ENCODE results near the gene GMCL1.
"Not testable (repeated sequence)": the region's sequence is repeated elsewhere in the genome, so short reads cannot be mapped to it uniquely, and the experiment has no call there.

The GMCL1 gene

DNA sequence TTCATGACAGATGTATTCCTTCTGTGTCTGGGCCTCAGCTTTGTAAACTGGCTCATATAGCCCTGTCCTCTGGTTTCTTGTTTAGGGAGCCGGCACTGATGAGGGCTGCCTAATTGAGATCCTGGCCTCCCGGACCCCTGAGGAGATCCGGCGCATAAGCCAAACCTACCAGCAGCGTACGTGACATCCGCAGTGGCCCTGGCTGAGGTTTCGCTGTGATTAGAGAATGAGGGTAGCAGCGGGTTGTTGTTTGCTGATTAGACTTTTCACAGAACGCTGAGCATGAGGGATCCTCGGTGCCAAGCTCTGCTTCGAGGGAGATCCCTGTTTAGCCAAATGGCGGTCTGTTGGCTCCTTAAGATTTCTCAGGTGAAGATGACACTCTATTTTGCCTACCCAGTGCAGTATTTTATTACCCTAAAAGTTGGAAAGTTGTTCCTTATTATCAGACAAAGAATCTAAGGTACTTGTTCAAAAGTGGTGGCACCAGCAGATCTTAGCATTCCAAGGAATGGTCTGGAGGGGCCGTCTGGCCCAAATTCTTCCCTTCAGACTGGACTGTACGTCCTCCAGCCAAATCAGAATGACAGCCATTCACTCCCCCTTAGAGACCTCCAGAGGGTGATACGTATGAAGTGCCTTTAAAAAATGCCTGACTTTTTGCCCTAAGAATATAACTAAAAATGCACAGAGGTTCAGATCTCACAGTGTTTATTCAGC is 21.5 kb upstream of the GMCL1 start:
- no peak for DNase-seq (ENCODE audit: low spot score)

DNA sequence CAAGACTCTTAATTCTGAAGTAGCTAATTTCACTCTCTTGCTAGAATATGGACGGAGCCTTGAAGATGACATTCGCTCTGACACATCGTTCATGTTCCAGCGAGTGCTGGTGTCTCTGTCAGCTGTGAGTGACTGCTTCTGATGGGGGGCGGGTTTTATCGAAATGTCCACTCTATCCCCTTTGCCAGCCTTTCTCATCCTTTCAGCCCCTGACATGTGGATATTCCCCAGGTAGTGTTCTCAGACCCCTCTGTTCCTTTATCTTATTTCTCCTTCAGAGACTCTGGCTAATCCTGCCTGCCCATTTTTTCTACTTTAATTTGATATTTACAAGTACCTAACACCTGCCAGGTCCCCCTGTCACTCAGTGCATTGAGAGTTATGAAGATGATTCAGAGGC is 18.9 kb upstream of the GMCL1 start:
- peak; percentile 19 for DNase-seq (ENCODE audit: low spot score)

DNA sequence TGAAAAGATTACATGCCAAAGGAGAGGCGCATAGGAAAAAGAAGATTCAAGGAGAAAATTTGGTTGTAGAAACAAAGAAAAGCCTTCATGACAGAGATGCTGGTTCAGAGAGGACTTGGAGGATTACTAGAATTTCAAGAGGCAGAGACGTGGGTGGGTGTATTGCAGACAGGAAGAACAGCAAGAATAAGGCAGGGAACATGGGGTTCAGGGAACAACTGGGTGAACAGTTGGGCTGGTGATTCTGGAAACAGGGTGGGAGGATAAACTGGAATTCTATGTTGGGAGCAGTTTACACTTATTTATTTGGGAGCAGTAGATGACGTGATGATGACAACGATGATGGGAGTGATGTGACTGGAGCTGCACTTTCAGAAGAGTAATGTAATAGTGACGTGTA is 18.4 kb upstream of the GMCL1 start:
- DNase-seq (ENCODE audit: low spot score): no peak

DNA sequence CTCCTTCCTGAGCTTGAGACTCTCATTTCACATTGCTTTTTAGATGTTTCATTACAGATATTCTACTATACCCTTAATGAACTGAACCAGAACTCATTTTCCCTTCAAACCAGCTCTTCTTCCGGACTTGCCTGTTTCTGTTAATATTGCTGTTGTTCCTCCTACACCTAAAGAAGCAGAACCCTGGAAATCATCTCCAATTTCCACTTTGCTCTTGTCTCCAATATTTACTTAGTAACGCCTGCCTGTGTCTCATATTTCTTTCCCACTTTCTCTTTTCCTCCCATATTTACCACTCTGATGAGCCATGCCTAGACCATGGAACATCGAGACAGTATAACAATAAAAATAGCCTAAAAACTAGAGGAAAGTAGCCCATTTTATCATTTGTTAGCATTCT is 17.9 kb upstream of the GMCL1 start:
- DNase-seq (ENCODE audit: low spot score): no peak

DNA sequence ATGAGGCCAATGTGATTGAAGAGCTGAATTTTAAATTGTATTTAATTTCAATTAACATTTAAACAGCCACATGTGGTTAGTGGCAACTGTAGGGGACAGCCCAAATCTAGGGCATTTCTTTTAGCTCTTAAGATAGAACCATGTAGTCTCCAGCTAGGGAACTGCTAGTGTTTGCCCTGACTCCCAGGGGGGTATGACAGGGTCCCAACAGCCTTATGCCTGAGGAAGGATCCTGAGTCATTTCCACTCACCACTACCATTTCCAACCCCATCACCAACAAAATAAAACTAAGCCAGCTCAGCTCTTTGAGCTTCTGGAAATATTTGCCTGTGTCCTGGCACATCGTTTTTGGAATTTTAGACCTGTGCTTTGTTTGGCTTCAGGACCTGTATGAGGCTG is 13.7 kb upstream of the GMCL1 start:
- DNase-seq (ENCODE audit: low spot score): no peak

DNA sequence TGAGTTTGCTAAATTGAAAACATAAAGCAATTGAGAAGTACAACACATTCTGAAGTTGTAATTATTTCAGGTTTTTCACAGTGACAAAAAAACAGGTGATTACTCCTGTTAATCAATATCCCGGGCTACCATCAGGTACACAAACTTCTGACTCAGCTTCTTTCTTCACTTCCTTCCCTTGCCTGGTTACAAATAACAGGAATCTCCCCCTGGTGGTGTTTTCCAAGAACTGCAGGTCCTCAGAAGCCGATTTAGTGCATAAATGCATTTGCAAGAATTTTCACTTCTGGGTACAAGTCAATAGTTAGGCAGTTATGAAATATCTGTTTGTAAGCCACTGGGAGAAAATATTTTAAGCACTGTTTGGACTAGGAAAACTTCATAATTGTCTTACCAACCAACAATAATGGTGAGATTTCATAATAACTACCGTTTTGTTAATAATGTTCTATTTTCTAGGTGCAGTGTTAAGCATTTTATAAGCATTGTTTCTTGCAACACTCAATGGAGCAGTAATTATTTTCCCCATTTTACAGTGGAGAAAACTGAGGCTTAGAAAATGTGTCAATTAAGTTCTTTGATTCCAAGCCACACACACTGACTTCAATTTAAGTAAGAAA is 12.4 kb upstream of the GMCL1 start:
- DNase-seq (ENCODE audit: low spot score): peak; percentile 66

DNA sequence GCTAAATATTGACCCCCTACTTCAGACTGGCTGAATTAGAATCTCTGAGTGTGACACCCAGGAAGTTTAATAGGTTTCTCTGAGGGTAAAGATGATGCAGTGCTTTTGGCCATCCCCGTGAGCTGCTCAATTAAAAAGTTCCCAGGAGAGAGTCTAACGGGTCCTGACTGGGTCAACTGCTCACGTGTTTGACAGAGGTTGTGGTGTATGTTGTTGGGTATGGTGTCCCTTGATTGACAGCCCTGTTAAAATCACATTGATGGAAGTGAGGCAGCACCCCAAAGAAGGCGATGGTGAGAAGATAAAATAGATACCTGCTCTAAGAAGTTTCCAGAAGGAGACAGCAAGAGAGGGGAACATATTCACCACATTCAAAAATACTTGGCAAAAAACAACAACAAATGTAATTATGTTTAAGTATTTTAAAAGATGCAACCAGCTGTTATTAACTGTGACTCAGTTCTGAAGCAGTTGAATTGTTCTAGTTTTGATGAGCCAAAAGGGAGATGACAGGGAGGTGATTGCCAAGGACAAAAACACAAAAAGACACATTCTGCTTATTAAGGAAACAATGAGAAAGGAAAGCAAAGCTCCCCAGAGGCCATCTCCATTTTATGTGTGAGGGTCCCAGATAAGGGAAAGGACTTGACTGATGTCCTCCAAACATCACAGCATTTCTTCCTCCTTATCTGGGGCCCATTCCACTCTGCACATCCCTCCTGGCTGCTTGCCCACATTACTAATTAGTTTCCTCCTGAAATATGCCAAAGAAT is 11.5 kb upstream of the GMCL1 start:
- DNase-seq (ENCODE audit: low spot score): no peak

DNA sequence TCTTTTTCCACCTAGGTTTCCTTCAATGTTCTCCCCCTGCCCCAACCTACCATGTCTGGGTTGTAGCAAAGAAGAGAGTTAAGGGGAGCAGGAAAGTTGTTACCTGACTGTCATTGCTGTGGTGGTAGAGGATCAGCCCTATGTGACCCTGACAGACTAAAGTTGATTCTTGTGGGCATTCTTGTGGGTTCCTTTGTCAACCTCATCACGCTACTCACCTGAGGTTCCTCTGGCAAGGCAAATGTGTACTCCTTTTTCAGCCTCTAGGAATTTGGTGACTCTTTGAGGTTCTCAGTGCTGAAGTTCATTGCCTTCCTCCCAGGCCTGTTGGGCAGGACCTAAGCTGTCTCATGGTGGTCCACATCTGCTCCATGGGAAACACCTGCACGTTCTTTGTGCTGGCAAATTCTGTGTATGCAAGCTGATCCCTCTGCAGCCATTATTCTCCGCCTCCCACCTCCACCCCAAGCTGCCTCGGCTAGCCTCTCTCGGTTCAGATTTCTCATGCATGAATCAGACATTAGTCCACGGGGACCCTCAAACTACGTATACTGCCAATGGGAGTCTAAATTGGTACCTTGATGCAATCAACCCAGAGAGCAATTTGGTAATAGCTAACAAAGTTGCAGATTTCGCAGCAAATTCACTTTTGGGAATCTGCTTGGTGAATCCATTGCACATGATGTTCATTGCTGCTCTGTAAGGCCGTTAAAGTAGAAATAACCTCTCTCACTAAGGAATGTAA is 1.5 kb upstream of the GMCL1 start:
- DNase-seq (ENCODE audit: low spot score): no peak

DNA sequence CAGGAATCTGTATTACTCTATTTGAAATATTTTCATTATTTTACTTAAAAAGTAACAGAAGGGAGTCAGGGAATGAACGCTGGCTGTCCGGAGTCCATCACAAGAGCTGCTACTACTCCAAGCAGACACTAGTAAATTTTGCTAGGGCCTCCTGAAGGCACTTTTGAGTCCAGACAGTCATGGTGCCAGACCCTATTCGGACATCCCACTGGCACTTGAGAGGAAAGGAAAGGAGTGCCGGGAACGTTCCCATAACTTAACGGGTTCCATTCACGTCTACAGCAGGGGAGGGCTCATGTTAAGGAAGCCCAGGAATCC is 563 bp upstream of the GMCL1 start:
- DNase-seq (ENCODE audit: low spot score): no peak

DNA sequence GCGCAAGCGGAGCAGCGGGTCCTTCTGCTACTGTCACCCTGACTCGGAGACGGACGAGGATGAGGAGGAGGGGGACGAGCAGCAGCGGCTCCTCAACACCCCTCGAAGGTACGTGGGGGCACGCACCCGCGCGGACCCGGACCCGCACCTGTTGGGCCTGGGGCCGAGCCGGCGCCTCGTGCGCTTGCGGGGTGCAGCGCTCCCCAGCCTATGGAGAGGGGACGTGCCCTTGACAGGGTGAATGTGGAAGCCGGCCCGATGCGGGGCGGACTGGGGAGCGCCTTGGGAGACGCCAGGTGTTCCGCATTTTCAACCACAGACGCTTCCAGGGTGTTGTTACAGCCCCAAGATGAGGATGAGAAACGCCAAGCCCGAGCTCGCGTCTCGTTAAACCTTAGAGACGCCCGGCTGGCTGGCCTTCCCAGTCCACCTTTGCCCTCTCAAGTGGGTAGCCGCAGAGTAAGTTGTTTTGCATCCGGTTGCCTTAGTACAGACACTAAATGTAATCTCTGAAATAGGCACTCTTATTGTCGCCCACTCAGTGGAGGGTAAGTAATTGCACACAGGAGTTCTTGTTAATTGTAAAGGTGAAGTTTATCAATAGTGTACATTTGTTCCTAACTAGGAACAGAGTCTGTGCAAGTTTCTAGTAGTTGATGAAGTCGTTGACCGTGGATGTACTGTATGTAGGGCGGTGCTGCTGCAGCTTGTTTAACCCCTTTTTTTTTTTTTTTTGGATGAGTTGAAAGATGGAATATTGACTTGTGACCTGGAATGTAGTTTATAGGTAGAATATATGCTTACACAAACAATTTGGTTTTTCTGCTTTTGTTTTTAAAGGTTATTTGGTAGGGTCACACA is 815 bp downstream of the GMCL1 start:
- DNase-seq (ENCODE audit: low spot score): peak; percentile 60

DNA sequence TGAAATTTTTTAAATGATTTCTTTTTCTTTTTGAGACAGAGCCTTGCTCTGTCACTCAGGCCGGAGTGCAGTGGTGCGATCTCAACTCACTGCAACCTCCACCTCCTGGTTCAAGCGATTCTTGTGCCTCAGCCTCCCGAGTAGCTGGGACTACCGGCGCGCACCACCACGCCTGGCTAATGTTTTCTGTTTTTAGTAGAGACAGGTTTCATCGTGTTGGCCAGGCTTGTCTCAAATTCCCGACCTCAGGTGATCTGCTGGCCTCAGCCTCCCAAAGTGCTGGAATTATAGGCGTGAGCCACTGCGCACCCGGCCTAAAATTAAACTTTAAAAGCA is 1.4 kb downstream of the GMCL1 start:
- DNase-seq (ENCODE audit: low spot score): not testable (repeated sequence)

DNA sequence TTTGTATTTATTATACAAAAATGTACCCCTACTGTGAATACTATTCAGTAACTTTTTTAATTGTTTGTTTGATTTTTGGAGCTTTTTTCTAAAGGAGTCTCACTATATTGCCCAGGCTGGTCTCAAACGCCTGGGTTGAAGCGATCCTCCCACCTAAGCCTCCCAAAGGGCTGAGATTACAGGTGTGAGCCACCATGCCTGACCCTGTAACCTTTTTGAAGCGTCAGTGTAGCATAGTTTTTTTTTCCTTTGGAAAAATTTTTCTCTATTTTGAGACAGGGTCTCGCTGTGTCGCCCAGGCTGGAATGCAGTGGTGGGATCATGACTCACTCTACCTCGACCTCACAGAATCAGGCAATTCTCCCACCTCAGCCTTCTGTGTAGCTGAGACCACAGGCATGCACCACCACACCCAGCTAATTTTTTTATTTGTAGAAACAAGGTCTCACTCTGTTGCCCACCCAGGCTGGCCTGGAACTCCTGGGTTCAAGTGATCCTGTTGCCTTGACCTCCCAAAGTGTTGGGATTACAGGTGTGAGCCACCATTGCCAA is 2.0 kb downstream of the GMCL1 start:
- DNase-seq (ENCODE audit: low spot score): no peak

DNA sequence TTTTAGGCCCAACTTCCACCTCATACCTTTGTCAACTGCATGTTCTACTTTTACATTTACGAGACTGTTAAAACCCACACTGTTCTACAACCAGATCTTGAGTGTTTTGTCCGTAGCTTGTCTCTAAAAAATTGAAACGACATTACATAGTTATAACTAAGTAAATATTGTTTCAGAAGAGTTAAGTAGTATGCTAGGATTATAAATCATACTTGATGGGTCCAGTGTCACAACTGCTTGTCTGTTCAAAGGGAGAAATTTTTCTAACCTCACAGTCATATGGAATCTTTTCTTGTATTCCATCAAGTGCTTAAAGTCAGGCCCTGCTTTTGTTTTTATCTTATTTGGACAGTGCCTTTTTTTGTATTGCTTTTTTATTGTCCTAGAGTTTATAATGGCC is 4.3 kb downstream of the GMCL1 start:
- no peak for DNase-seq (ENCODE audit: low spot score)

DNA sequence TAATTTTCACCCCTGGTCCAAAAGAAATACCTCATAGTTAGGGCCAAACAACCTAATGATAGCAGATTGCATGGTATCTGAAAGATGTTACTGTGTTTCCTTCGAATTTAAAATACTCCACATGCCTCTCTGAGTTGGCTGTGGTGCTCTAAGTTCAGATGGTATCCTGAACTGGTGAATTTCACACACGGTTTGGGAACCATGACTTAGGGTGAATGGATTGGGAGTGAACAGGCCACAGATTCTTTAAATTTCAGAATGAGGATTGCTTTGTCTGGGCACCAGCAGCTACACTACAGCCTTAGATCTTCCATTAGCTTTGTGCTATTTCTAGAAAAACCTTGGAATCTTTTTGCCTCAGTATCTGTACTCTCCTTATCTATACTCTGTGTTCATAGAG is 6.2 kb downstream of the GMCL1 start:
- DNase-seq (ENCODE audit: low spot score): no peak

DNA sequence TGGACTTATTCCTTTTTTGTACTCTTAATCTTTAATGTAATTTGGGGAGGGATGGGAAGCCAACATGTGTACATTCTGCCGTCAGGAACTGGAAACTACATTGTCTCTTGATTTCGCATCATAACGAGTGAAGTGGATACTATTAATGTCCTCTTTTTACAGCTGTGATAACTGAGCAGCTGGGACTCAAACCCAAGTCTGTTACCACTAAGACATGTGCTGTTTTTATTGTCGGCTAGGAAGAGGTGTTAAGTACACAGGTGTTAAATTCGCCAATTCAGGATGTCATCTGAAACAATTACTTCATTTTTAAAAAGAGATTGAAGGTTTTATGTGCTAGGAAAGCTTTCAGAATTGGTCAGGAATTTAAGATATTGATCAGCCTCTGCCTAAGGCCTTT is 6.9 kb downstream of the GMCL1 start:
- no peak for DNase-seq (ENCODE audit: low spot score)

DNA sequence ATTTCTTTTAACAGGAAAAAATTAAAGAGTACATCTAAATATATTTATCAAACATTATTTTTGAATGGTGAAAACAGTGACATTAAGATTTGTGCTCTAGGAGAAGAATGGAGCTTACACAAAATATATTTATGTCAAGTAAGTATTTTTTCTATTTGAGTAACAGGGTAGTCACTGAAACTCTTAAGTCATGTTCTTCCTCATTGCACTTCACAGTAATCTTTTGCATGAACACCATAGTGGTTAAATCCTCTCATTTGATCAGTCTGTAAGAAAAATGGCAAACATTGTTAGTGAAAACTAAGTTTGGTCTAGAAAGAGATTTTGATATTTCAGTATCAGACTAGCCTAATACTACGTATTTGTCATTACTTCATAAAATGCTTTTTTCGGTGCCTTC is 8.1 kb downstream of the GMCL1 start:
- no peak for DNase-seq (ENCODE audit: low spot score)

DNA sequence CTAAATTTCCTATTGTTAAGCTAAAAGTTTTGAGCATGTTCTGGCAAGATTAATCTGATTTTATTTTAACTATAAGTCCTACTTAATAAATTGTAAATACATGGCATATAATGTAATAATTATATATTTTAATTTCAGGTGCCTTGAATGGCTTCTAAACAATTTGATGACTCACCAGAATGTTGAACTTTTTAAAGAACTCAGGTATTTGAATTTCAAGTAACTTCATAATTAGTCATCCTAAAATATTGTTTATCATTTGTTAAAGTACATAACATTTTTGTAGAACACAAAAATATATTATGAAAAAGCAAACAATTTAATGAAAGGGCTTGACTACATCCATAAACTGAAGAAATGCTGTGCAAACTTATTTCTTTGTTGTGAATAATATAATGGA is 14.5 kb downstream of the GMCL1 start:
- no peak for DNase-seq (ENCODE audit: low spot score)

DNA sequence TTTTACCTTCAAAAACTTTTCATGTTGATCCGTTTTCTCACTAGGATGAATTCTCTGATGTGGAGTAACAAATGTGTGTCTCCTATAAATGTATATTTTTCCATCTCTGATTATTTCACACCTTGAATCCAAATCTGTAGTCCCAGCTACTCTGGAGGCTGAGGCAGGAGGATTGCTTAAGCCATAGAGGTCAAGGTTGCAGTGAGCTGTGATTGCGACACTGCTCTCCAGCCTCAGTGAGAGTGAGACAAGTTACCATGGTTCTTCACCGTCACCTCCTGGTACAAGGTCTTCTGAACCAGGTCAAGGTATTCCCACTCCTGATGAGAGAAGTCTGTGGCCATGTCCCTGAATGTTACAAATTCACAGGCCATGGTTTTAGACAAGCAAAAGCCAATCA is 15.1 kb downstream of the GMCL1 start:
- no peak for DNase-seq (ENCODE audit: low spot score)

DNA sequence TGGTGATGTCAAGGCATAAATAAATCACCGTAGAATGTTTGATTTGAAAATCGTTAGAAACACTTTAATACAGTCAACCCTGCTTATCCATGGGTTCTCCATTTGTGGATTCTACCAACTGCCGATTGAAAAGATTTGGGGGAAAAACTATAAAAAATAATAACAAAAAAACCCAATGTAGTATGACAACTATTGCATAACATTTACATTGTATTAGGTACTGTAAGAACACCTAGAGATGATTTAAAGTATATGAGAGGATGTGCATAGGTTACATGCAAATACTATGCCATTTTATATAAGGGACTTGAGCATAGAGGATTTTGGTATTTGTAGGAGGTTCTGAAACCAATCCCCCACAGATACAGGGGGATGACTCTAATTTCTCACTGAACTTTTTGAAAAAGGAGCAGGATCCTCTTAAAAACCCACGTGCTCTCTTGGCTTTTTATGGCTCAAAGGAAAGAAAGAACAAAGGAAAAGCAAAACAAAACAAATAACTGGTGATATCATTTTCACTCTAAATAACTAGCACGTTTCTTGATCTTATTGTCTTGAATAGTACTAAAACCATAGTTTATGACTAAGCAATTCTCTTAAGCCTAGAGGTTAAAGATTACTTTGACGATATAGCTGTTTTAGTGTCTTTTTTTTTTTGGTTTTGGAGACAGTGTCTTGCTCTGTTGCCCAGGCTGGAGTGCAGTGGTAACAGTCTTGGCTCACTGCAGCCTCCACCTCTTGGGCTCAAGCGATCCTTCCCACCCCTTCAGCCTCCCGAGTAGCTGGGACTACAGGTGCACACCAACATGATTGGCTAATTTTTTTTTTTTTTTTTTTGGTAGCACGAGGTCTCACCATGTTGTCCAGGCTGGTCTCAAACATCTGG is 17.0 kb downstream of the GMCL1 start:
- DNase-seq (ENCODE audit: low spot score): no peak

DNA sequence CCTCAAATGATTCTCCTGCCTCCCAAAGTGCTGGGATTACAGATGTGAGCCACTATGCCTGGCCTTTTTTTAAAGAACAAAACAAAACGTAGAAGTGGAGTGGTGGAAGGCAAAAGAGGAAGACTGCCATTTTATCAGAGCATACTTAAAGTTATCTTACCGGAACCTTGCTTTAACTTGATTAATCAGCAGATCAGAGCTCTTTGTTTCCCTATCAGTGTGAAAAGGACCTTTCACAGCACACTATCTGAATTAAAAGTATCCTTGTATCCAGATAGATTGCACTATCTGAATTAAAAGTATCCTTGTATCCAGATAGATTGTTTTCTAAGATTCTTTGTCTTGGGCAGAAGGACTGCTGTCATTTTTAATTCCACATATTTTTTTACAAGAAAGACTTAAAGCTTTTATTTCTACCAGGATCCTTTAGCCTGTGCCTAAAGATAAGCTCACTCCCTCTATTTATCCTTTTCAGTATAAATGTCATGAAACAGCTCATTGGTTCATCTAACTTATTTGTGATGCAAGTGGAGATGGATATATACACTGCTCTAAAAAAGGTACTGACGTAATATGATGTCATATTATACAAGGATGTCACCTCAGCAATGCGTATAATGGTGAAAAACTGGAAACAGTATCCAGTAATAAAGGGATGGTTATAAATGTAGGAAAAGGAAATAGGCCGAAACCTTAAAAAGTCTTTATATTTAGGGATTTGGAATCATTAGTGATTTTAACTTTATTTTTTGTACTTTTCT is 17.8 kb downstream of the GMCL1 start:
- no peak for DNase-seq (ENCODE audit: low spot score)
